HG02981 (cell line): Measurements from ENCODE around the gene PLSCR1.
"Not testable (repeated sequence)": the region's sequence is repeated elsewhere in the genome, so short reads cannot be mapped to it uniquely, and the experiment has no call there.

Source experiments
- ATAC-seq: cut with Tn5 transposase; IDR thresholded peaks from one replicate; pipeline ENCODE4 v1.9.1; 2021; ENCODE audit warnings: mild to moderate bottlenecking, moderate library complexity; ENCODE audit not compliant: unreplicated experiment

Gene PLSCR1

DNA sequence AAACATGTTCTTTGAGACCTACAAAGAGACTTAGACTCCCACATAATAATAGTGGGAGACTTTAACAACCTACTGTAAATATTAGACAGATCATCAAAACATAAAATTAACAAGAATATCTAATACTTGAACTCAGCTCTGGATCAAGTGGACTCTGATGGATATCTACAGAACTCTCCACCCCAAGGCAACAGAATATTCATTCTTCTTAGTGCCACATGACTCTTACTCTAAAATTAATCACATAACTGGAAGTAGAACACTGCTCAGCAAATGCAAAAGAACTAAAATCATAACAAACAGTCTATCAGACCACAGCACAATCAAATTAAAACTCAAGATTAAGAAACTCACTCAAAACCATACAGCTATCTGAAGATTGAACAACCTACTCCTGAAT, 59.1 kb downstream of the PLSCR1 start:
- no peak for ATAC-seq

DNA sequence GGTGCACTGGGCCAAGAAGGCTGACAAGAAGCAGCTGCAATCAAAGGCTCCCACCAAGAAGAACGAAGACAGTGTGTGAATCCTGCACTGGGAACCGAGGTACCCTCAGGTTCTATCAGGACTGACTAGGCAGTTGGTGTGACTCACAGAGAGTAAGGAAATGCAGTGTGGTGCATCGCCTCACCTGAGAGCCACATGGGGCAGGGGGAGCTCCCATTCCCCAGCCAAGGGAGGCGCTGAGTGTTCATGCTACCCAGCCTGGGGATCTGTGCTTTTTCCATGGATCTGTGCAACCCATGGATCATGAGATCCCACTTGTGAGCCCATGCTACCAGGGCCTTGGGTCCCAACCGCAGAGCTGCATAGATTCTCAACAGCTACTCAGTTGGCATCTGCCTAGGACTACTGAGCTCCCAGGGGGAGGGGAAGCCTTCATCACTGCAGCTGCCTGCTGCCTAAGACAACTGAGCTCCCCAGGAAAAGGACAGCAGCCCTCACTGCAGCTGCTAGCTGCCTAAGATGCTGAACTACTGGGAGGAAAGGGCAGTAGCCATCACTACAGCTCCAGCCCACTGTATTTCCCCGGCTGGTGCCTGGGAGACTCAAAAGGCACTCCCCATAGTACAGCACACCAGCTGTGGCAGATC, 68.2 kb downstream of the PLSCR1 start:
- no peak for ATAC-seq

DNA sequence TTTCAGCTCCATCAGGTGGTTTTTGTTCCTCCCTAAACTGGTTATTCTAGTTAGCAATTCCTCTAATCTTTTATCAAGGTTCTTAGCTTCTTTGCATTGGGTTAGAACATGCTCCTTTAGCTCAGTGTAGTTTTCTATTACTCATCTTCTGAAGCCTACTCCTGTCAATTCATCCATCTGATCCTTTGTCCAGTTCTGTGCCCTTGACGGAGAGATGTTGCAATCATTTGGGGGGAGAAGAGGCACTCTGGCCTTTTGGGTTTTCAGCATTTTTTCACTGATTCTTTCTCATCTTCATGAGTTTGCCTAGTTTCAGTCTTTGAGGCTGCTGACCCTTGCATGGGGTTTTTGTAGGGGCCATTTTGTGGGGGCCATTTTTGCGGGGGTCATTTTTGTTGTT, 69.4 kb downstream of the PLSCR1 start:
- not testable (repeated sequence) for ATAC-seq

DNA sequence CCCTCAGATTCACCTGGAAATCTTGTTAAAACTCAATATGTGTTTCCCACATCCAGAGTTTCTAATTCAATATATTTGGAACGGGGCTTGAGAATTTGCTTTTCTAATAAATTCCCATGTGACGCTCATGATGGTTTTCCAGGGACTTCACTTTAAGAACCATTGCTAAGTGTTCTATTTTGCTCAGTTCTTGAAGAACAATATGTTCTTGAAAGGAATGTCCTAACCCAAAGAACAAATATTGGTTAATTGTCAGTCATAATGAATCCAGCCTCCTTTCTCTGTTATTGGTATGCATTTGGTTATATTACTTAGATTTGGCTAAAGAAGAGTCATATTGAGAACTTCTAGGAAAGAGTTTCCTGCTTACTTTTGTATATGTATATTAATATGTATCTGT, 70.7 kb downstream of the PLSCR1 start:
- ATAC-seq, result no peak

DNA sequence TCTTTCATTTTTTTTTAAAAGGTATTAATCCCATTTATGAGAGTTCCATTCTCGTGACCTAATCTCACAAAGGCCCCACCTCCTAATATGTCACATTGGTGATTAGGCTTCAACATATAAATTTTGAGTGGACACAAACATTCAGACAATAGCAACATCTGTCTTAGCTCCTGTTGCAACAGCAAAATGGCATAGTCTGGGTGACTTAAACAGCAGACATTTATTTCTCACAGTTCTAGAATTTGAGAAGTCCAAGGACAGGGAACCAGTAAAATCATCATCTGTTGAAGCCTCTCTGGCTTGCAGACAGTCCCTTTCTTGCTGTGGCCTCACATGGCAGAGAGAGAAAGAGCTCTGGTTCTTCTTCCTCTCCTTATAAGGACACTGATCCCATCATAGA, 71.8 kb downstream of the PLSCR1 start:
- no peak for ATAC-seq

GRCh38 chr3:146471012-146471411, 73.4 kb downstream of the PLSCR1 start:
- no peak for ATAC-seq

DNA sequence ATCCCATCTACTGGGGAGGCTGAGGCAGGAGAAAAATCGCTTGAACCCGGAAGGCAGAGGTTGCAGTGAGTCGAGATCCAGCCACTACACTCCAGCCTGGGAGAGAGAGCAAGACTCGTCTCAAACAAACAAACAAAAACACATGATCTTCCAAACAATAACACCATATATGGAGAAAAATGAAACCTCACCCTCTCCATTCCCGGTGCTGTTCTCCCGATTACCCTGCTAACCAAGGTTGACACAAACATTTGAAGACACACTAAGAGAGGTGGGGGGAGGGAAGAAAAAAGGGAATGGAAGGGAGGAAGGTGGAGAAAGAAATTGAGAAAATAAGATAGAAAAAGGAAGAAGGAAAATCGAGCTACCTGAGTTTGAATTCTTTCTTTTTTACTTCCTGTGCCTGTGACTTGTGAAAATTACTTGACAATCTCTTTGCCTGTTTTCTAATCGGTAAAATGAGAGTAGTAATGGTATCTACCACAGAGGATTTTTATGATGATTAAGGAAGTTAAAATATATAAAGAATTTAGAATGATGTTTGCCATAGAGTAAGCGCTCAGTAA, 73.9 kb downstream of the PLSCR1 start:
- ATAC-seq, result no peak

GRCh38 chr3:146469150-146470017, 75.0 kb downstream of the PLSCR1 start, which contains the start of gene PLSCR2:
Gene PLSCR2 (minus strand): TSS chr3:146469561. CDS start chr3:146459904, 9,657 bp downstream.
- peak; percentile 98 for ATAC-seq

DNA sequence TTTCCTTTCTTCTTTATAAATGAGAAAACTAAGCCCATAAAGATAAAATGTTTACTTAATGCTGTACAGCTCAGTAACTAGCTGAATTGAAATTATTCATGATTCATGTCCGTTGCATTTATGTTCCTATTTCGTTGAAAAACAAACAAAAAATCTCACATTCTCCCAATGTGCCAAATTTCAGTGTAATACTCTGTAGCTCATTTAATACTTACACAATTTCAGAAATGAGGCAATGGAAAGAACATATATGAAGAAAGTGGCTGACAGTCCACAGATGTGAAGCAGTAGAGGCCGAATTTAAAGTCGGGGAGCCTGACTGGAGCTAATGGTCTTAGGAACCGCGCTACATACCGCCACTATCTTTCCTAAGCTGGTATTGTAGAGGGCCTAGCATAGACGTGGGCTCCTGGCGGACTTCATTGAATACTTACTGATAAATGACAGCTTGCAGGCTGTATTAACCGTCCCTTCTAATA, 75.7 kb downstream of the PLSCR1 start:
- no peak for ATAC-seq

- ATAC-seq, result no peak
These were observed 76.2 kb downstream of the PLSCR1 start for GRCh38 chr3:146468234-146468633.

GRCh38 chr3:146466604-146467003, 77.8 kb downstream of the PLSCR1 start:
- no peak for ATAC-seq

DNA sequence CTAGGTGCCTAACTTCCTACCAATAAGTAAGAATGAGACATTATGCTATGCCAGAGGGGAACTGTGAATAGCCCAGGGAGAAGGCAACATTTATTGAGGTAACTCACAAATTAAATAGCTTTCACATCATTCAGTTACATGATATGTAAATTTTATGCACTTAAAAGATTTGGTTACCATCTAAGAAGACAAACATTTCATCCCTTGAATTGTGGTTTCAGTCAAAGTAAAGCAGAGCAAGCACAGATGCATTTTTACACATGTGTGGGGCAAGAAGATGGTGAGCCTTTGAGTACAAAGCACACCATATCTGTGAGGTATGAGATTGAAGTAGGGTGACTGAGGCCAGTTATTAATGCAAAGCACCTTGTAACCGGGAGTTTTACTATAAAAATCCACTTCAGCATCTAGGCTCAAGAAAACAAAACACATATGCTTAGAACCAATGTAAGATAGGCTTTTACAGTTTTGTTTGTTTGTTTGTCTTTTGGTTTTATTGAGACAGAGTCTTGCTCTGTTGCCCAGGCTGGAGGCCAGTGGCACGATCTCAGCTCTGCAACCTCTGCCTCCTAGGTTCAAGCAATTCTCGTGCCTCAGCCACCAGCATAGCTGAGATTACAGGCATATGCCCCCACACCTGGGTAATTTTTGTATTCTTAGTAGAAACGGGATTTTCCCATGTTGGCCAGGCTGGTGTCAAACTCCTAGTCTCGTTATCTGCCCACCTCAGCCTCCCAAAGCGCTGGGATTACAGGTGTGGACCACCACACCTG, 78.5 kb downstream of the PLSCR1 start:
- no peak for ATAC-seq
